ENCODE data around the gene TMEM94. TPM values are rescaled to one million over a fixed set of nuclear protein-coding genes. Genes with fewer than 3 reads are reported as not detected.

TMEM94 gene
- total and polyA plus RNA-seq, 2 of the 4 experiments (the other 2 are of a cell fraction): 8.4 to 64.7 TPM

DNA sequence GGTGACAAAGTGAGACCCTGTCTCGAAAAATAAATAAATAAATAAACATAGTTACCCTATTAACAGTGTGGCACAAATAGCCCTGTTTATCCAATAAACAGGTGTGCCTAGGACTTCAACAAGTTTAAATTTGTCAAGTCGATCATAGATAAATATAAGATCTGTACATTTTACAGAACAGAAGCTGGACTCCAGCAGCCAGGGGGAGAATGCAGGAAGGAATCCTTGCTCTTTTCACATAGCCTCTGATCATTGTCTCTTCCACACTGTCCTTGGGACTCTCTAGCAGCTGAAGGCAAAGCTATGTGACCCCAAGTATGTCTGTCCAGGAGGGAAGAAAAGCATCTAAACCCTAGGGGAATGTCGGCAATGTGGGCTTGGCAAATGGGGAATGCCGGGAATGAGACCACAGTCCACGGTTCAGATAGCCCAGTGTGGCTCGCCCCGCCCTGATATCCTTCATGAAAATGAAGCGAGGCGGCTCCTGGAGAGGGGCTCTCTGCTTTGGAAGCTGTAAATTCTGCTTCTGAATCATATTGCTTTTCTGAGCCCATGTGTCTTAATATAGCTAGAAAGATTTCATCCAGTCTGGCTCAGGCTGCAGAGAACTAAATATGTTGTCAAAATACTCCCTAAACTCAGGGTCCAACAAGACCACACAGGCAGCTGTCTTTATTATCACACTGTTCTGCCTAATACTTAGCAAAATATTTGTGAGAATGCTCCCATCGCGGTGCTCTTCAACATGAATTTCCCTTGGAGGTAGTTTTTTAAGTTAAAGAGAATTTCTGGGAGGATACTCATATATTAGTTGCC, 26.1 kb upstream of the TMEM94 start:
- Histone ChIP-seq H3K23ac (ENCODE audit: low read depth, low read length) (peak overlapping the region; percentile 40; the same call in 1 of the 2 replicates), H2BK5ac (ENCODE audit: low read depth, low read length, poor library complexity, severe bottlenecking) (peak overlapping the region; percentile 65), H3K27ac (ENCODE audit: insufficient read depth, low read length) (peak overlapping the region; percentile 24; the same call in 1 of the 2 replicates), H3K9ac (ENCODE audit: low read depth, low read length) (peak overlapping the region; percentile 30; the same call in 1 of the 2 replicates), H2AFZ (replicated peaks; ENCODE audit: low read length, poor library complexity) (peak overlapping the region; percentile 87), H3K36me3 (ENCODE audit: control insufficient read depth, insufficient read depth, low read length) (no peaks in the 10 kb centered on the region), H3K4ac (ENCODE audit: low read depth, low read length) (peak overlapping the region; percentile 76), H3K4me2 (ENCODE audit: low read depth, low read length) (peak overlapping the region; percentile 2; the same call in 1 of the 2 replicates), H4K20me1 (ENCODE audit: insufficient read depth, low read length) (no peaks in the 10 kb centered on the region), H2BK15ac (ENCODE audit: low read depth, low read length) (peak overlapping the region; percentile 53; the same call in 2 of the 3 replicates), H3K9me1 (ENCODE audit: insufficient read depth, low read length) (no peaks in the 10 kb centered on the region; the same call in 1 of the 2 replicates), H3K4me1 (ENCODE audit: control insufficient read depth, insufficient read depth, low read length) (peaks cover 8% of the 10 kb centered on the region; the same call in 1 of the 2 replicates), H2AK5ac (ENCODE audit: low read depth, low read length) (peak overlapping the region; percentile 67; the same call in 1 of the 2 replicates), H3K56ac (ENCODE audit: extremely low read depth, insufficient read depth, low read length) (peak overlapping the region; percentile 53; the same call in 1 of the 2 replicates), H4K8ac (ENCODE audit: low read depth in 2 of 2, low read length in 2 of 2) (peak overlapping the region; percentile 11 to 81), H3K4me3 (ENCODE audit: insufficient read depth, low read depth, low read length) (no peak overlapping the region), H2BK120ac (ENCODE audit: low read depth, low read length) (peak overlapping the region; percentile 89), H3K18ac (ENCODE audit: low read depth, low read length) (peak overlapping the region; percentile 49; the same call in 1 of the 2 replicates), H2BK20ac (ENCODE audit: low read depth, low read length) (peak overlapping the region; percentile 84), H3K14ac (replicated peaks; ENCODE audit: low read depth, low read length) (peak overlapping the region; percentile 86), H3K9me3 (ENCODE audit: control insufficient read depth, insufficient read depth, low read length) (no peaks in the 10 kb centered on the region), H4K91ac (ENCODE audit: insufficient read depth, low read depth, low read length) (peak overlapping the region; percentile 69), H3K27me3 (ENCODE audit: control insufficient read depth, insufficient read depth, low read length) (no peaks in the 10 kb centered on the region), H2AK9ac (replicated peaks; ENCODE audit: low read depth, low read length, poor library complexity) (peak overlapping the region; percentile 30), H4K5ac (ENCODE audit: low read depth, low read length) (peak overlapping the region; percentile 24; the same call in 1 of the 2 replicates), H3K79me1 (ENCODE audit: low read depth in 1 of 2, low read length in 2 of 2) (no peaks in the 10 kb centered on the region)
- TF ChIP-seq CEBPB (IDR thresholded peaks at IDR 0.05; ENCODE audit: low read depth, low read length) (no peak), CHD1 (IDR thresholded peaks at IDR 0.05; ENCODE audit: low read depth, low read length) (no peak), RCOR1 (IDR thresholded peaks at IDR 0.05; ENCODE audit: insufficient replicate concordance, low read length) (no peak), RFX5 (IDR thresholded peaks at IDR 0.05; ENCODE audit: low read depth, low read length) (no peak), MXI1 (IDR thresholded peaks at IDR 0.05; ENCODE audit: borderline replicate concordance, low read depth, low read length) (no peak), MAZ (IDR thresholded peaks at IDR 0.05; ENCODE audit: borderline replicate concordance, low read depth, low read length) (no peak), MAFK (IDR thresholded peaks at IDR 0.05; ENCODE audit: low read depth, low read length) (no peak), CTCF (conservative IDR thresholded peaks at IDR 0.05; ENCODE audit: low read depth, low read length) (no peak)
- POLR2A ChIA-PET (ENCODE audit: unreplicated experiment): no interaction called here
- peak; percentile 55 for DNase-seq
- BruUV-seq (replicated peaks): no TSS peak
- no CpG with 5 or more reads among the region's 11 CpGs for WGBS, 2 experiments (ENCODE audit: extremely low coverage in 2 of 2, insufficient read length in 1 of 2)
- CTCF ChIA-PET: interaction anchor here (0.6 kb wide), 1 partner anchor 23 kb away, joined by 3 read pairs; no protein-coding TSS in a partner anchor
- peak; percentile 73 for ATAC-seq (ENCODE audit: low read depth)
- dilution Hi-C loops (cut with HindIII; ENCODE audit: low sequenced_read_pairs, unreplicated experiment): no loop called here
- in situ Hi-C loops (cut with MboI; ENCODE audit: low sequenced_read_pairs): no loop called here
- intact Hi-C loops (cut with micrococcal nuclease): loop anchor here (5.0 kb wide), 1 partner anchor 37 kb away; no protein-coding TSS in a partner anchor

All from IMR-90 (cell line).